ENCODE measurements around the gene ZC3HAV1.

Gene ZC3HAV1

DNA sequence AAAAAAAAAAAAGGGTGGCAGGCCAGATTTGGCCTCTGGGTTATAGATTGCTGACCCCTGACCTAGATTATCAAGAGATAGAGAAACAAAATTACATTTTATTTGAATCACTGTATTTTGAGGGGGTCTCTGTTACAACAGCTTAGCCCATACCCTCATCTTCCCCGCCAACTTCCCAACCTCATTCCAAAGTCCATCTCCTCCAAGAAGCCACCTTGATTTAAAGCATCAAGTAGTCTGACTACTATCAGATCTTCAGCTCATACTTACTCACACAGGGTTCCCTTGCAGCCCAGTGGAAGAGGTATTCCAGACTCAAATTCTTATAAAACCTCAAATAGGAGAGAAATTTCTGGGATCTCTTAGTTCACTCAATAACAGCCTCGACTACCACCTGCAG lies 20.4 kb downstream of the ZC3HAV1 start:
- Histone ChIP-seq H4K20me1 (ENCODE audit: insufficient read depth, low read length) (peaks cover 73% of the 10 kb centered on the region), H3K9ac (ENCODE audit: low read depth, low read length) (no peak overlapping the region), H3K79me2 (ENCODE audit: insufficient read depth, low read length) (peaks cover 100% of the 10 kb centered on the region), H3K4me1 (ENCODE audit: insufficient read depth, low read length) (peaks cover 18% of the 10 kb centered on the region), H3K9me3 (ENCODE audit: insufficient read depth, low read length, severe bottlenecking) (no peaks in the 10 kb centered on the region), H2AFZ (ENCODE audit: low read depth, low read length) (no peak overlapping the region), H3K27me3 (ENCODE audit: insufficient read depth, low read length, poor library complexity) (no peaks in the 10 kb centered on the region), H3K4me3 (ENCODE audit: low read depth in 1 of 2, low read length in 2 of 2) (no peak overlapping the region), H3K4me2 (ENCODE audit: insufficient read depth, low read length) (no peak overlapping the region), H3K36me3 (ENCODE audit: insufficient read depth, low read length) (peaks cover 92% of the 10 kb centered on the region), H3K27ac (ENCODE audit: low read length) (no peak overlapping the region)
- TF ChIP-seq, protein P1, sequence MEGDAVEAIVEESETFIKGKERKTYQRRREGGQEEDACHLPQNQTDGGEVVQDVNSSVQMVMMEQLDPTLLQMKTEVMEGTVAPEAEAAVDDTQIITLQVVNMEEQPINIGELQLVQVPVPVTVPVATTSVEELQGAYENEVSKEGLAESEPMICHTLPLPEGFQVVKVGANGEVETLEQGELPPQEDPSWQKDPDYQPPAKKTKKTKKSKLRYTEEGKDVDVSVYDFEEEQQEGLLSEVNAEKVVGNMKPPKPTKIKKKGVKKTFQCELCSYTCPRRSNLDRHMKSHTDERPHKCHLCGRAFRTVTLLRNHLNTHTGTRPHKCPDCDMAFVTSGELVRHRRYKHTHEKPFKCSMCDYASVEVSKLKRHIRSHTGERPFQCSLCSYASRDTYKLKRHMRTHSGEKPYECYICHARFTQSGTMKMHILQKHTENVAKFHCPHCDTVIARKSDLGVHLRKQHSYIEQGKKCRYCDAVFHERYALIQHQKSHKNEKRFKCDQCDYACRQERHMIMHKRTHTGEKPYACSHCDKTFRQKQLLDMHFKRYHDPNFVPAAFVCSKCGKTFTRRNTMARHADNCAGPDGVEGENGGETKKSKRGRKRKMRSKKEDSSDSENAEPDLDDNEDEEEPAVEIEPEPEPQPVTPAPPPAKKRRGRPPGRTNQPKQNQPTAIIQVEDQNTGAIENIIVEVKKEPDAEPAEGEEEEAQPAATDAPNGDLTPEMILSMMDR (IDR thresholded peaks at IDR 0.05; ENCODE audit: borderline replicate concordance, extremely low read depth, low read length, poor library complexity, severe bottlenecking), result no peak
- no peak for TF ChIP-seq EZH2 (IDR thresholded peaks at IDR 0.05; ENCODE audit: borderline replicate concordance, low read depth, low read length, severe bottlenecking)
- DNase-seq (no peak), ATAC-seq (ENCODE audit: insufficient read depth, low read depth) (no peak)

DNA sequence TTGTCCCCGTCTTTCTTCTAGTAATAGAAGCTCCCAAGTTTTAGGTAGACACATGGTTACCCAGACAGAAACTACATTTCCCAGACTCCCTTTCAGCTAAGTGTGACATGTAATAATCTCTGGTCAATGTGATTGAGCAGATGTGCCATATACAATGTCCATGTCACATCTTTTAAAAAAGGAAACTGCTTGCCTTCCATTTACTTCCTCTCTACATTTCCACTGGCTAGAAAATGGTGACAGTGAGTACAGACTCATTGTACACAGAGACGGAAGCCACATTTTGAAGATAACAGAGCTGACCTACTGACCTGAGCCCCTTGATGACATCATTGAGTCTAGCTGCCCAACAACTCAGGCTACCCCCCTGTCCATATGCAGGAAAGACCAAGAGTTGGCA lies 21.3 kb downstream of the ZC3HAV1 start:
- Histone ChIP-seq H4K20me1 (ENCODE audit: insufficient read depth, low read length) (peaks cover 71% of the 10 kb centered on the region), H3K27me3 (ENCODE audit: insufficient read depth, low read length, poor library complexity) (no peaks in the 10 kb centered on the region), H3K79me2 (ENCODE audit: insufficient read depth, low read length) (peaks cover 100% of the 10 kb centered on the region), H3K9me3 (ENCODE audit: insufficient read depth, low read length, severe bottlenecking) (no peaks in the 10 kb centered on the region), H3K36me3 (ENCODE audit: insufficient read depth, low read length) (peaks cover 94% of the 10 kb centered on the region), H3K9ac (ENCODE audit: low read depth, low read length) (no peak overlapping the region), H3K27ac (ENCODE audit: low read length) (no peak overlapping the region), H3K4me2 (ENCODE audit: insufficient read depth, low read length) (no peak overlapping the region), H2AFZ (ENCODE audit: low read depth, low read length) (no peak overlapping the region), H3K4me1 (ENCODE audit: insufficient read depth, low read length) (peaks cover 12% of the 10 kb centered on the region; the same call in 1 of the 2 replicates), H3K4me3 (ENCODE audit: low read depth in 1 of 2, low read length in 2 of 2) (no peak overlapping the region)
- DNase-seq (no peak), ATAC-seq (ENCODE audit: insufficient read depth, low read depth) (no peak)
- TF ChIP-seq EZH2 (IDR thresholded peaks at IDR 0.05; ENCODE audit: borderline replicate concordance, low read depth, low read length, severe bottlenecking), result no peak
- TF ChIP-seq, protein P1 (IDR thresholded peaks at IDR 0.05; ENCODE audit: borderline replicate concordance, extremely low read depth, low read length, poor library complexity, severe bottlenecking), result no peak

- peaks cover 100% of the 10 kb centered on the region for H3K79me2 ChIP-seq (ENCODE audit: insufficient read depth, low read length)
Observed at GRCh38 chr7:139087212-139087611, 22.3 kb downstream of the ZC3HAV1 start.

More at GRCh38 chr7:139087212-139087611, 22.3 kb downstream of the ZC3HAV1 start:
- Histone ChIP-seq H3K9me3 (ENCODE audit: insufficient read depth, low read length, severe bottlenecking) (no peaks in the 10 kb centered on the region), H3K4me2 (ENCODE audit: insufficient read depth, low read length) (no peak overlapping the region), H2AFZ (ENCODE audit: low read depth, low read length) (no peak overlapping the region), H3K36me3 (ENCODE audit: insufficient read depth, low read length) (peaks cover 94% of the 10 kb centered on the region), H3K27me3 (ENCODE audit: insufficient read depth, low read length, poor library complexity) (no peaks in the 10 kb centered on the region), H3K4me1 (ENCODE audit: insufficient read depth, low read length) (peaks cover 1% of the 10 kb centered on the region; the same call in 1 of the 2 replicates), H3K4me3 (ENCODE audit: low read depth in 1 of 2, low read length in 2 of 2) (no peak overlapping the region), H3K27ac (ENCODE audit: low read length) (no peak overlapping the region), H3K9ac (ENCODE audit: low read depth, low read length) (no peak overlapping the region), H4K20me1 (ENCODE audit: insufficient read depth, low read length) (peaks cover 63% of the 10 kb centered on the region)
- DNase-seq, result no peak
- TF ChIP-seq, protein P1 (IDR thresholded peaks at IDR 0.05; ENCODE audit: borderline replicate concordance, extremely low read depth, low read length, poor library complexity, severe bottlenecking), result no peak
- no peak for ATAC-seq (ENCODE audit: insufficient read depth, low read depth)
